Stomach (tissue), 4 donors: ENCODE measurements around the gene VSIG2.

Source experiments
- CTCF ChIP-seq, 7 experiments: fragments of 450-650 bp in 4 of 7; fragments of 200-600 bp in 3 of 7; sonication (generic) in 3 of 7; IDR thresholded peaks; one replicate each; pipeline ENCODE4 v1.5.1; 2016 to 2019; ENCODE audit warnings: antibody characterized with exemption in 7 of 7, control low read depth in 2 of 7, mild to moderate bottlenecking in 1 of 7
- POLR2AphosphoS5 ChIP-seq, 3 donors: sonication (generic); formaldehyde crosslinking; IDR thresholded peaks; one replicate each; pipeline ENCODE4 v1.6.1; 2016; ENCODE audit warnings: antibody characterized with exemption in 3 of 3

GRCh38 chr11:124766156-124766555 is 14.1 kb upstream of the VSIG2 start:
- TF ChIP-seq POLR2AphosphoS5 (IDR thresholded peaks at IDR 0.05) (no peak), CTCF (IDR thresholded peaks at IDR 0.05) (no peak)
